ENCODE data around the gene ATRAID.

Gene ATRAID

DNA sequence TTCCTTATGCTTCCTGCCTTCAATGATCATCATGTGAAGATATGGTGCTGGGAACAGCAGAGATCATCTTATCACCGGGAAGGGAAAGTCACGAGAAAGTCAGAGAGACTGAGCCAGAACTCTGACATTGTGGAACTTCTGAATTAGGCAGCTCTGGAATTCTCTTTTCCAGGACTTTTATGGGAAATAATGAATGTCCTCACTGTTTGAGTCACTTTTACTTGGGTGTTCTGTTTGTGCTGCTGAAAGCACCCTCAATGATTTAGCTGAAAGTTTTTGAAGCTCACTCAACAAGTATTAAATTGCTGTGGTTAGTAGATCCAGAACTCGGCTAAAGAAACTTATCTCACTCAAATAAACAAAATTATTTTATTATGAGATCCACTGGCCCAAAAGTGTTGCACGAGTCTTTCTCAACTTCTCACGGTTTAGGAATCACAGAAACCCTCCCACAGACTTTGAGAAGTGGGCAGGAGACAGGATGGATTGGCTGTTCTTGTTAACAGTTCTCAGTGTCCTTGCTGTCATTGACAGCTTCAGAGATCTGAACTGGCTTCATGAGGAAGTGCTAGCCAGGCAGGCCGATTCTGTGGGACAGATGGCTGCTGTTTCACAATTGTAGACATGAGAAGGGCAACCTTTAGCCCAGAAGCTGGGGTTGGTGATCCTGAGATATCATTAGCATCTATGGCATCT is 26.4 kb upstream of the ATRAID start:
- no peaks in the 10 kb centered on the region for H3K36me3 ChIP-seq (ENCODE audit: insufficient read depth, low read length)
- no peaks in the 10 kb centered on the region for H3K4me1 ChIP-seq (ENCODE audit: insufficient read depth, low read length)
- no peak overlapping the region for H3K4me2 ChIP-seq (ENCODE audit: insufficient read depth, low read length)
- no peak overlapping the region for H2AFZ ChIP-seq (ENCODE audit: low read depth, low read length)
- H3K79me2 ChIP-seq (ENCODE audit: insufficient read depth, low read length) = no peaks in the 10 kb centered on the region
- no peaks in the 10 kb centered on the region for H3K9me3 ChIP-seq (ENCODE audit: insufficient read depth, low read length, severe bottlenecking)
- ATAC-seq (ENCODE audit: insufficient read depth, low read depth) (no peak), DNase-seq (no peak)
- no peak overlapping the region for H3K4me3 ChIP-seq (ENCODE audit: low read depth in 1 of 2, low read length in 2 of 2)
- H3K9ac ChIP-seq (ENCODE audit: low read depth, low read length) = no peak overlapping the region
- no peaks in the 10 kb centered on the region for H4K20me1 ChIP-seq (ENCODE audit: insufficient read depth, low read length)
- TF ChIP-seq, protein P1, sequence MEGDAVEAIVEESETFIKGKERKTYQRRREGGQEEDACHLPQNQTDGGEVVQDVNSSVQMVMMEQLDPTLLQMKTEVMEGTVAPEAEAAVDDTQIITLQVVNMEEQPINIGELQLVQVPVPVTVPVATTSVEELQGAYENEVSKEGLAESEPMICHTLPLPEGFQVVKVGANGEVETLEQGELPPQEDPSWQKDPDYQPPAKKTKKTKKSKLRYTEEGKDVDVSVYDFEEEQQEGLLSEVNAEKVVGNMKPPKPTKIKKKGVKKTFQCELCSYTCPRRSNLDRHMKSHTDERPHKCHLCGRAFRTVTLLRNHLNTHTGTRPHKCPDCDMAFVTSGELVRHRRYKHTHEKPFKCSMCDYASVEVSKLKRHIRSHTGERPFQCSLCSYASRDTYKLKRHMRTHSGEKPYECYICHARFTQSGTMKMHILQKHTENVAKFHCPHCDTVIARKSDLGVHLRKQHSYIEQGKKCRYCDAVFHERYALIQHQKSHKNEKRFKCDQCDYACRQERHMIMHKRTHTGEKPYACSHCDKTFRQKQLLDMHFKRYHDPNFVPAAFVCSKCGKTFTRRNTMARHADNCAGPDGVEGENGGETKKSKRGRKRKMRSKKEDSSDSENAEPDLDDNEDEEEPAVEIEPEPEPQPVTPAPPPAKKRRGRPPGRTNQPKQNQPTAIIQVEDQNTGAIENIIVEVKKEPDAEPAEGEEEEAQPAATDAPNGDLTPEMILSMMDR (IDR thresholded peaks at IDR 0.05; ENCODE audit: borderline replicate concordance, extremely low read depth, low read length, poor library complexity, severe bottlenecking) = no peak
- no peak for TF ChIP-seq EZH2 (IDR thresholded peaks at IDR 0.05; ENCODE audit: borderline replicate concordance, low read depth, low read length, severe bottlenecking)
- H3K27ac ChIP-seq (ENCODE audit: low read length) = no peak overlapping the region
- H3K27me3 ChIP-seq (ENCODE audit: insufficient read depth, low read length, poor library complexity) = peaks cover 13% of the 10 kb centered on the region

DNA sequence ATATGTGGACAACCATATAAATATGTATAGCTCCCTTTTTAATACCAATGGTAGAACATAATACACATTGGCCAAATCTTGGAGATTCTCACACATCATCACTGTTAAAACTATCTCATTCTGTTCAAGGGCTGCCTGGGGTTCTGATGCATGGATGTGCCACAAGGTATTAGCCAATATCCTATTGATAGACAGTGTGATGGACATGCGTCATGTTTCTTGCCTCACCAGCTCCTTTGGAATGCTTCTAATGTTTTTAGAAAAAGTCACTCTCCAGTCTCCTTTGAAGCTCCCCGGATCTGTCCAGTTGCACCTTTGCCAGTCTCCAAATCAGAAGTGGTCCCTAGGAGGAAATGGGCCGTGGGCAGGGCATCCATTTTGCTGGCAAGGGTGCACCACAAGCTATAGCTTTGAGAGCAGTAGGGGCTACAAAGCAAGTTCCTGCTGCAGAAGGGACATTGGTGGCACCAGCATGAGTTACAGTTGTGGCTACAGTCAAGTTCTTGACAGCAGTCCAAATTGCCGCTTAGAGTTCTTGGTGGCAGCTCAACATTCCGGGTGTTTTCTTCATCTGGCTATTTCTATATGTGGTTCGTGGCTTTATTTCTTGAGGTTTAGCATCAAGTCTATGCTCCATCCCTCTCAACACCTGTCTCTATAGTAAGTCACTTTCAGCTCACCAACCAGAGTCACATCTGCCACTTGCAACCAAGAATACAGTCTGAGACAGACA is 25.1 kb upstream of the ATRAID start:
- no peak for DNase-seq
- TF ChIP-seq, protein P1 (IDR thresholded peaks at IDR 0.05; ENCODE audit: borderline replicate concordance, extremely low read depth, low read length, poor library complexity, severe bottlenecking) = no peak
- no peak for TF ChIP-seq EZH2 (IDR thresholded peaks at IDR 0.05; ENCODE audit: borderline replicate concordance, low read depth, low read length, severe bottlenecking)
- no peaks in the 10 kb centered on the region for H3K4me1 ChIP-seq (ENCODE audit: insufficient read depth, low read length)
- no peak overlapping the region for H2AFZ ChIP-seq (ENCODE audit: low read depth, low read length)
- no peak overlapping the region for H3K4me2 ChIP-seq (ENCODE audit: insufficient read depth, low read length)
- H3K27ac ChIP-seq (ENCODE audit: low read length) = no peak overlapping the region
- no peak overlapping the region for H3K4me3 ChIP-seq (ENCODE audit: low read depth in 1 of 2, low read length in 2 of 2)
- H3K27me3 ChIP-seq (ENCODE audit: insufficient read depth, low read length, poor library complexity) = peaks cover 8% of the 10 kb centered on the region
- H4K20me1 ChIP-seq (ENCODE audit: insufficient read depth, low read length) = no peaks in the 10 kb centered on the region
- H3K9ac ChIP-seq (ENCODE audit: low read depth, low read length) = no peak overlapping the region
- H3K36me3 ChIP-seq (ENCODE audit: insufficient read depth, low read length) = no peaks in the 10 kb centered on the region
- no peaks in the 10 kb centered on the region for H3K9me3 ChIP-seq (ENCODE audit: insufficient read depth, low read length, severe bottlenecking)
- peak; percentile 21; the same call in 1 of the 3 replicates for ATAC-seq (ENCODE audit: insufficient read depth, low read depth)
- H3K79me2 ChIP-seq (ENCODE audit: insufficient read depth, low read length) = no peaks in the 10 kb centered on the region

DNA sequence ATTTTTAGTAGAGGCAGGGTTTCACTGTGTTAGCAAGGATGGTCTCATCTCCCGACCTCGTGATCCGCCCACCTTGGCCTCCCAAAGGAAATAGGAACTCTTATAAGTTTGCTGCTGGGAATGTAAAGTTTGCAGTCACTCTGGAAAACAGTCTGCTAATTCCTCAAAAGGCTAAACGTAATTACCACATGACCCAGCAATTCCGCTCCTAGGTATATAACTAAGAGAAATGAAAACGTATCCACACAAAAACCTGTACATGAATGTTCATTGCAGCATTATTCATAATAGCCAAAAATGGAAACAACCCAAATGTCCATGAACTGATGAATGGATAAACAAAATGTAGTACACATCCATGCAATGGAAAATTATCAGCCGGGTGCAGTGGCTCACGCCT is 21.9 kb upstream of the ATRAID start:
- no peak for TF ChIP-seq EZH2 (IDR thresholded peaks at IDR 0.05; ENCODE audit: borderline replicate concordance, low read depth, low read length, severe bottlenecking)
- TF ChIP-seq, protein P1 (IDR thresholded peaks at IDR 0.05; ENCODE audit: borderline replicate concordance, extremely low read depth, low read length, poor library complexity, severe bottlenecking) = no peak
- Histone ChIP-seq H3K27me3 (ENCODE audit: insufficient read depth, low read length, poor library complexity) (peaks cover 3% of the 10 kb centered on the region), H3K4me1 (ENCODE audit: insufficient read depth, low read length) (no peaks in the 10 kb centered on the region), H3K79me2 (ENCODE audit: insufficient read depth, low read length) (no peaks in the 10 kb centered on the region), H3K9me3 (ENCODE audit: insufficient read depth, low read length, severe bottlenecking) (no peaks in the 10 kb centered on the region), H3K4me3 (ENCODE audit: low read depth in 1 of 2, low read length in 2 of 2) (no peak overlapping the region), H2AFZ (ENCODE audit: low read depth, low read length) (no peak overlapping the region), H3K4me2 (ENCODE audit: insufficient read depth, low read length) (no peak overlapping the region), H3K27ac (ENCODE audit: low read length) (no peak overlapping the region), H3K9ac (ENCODE audit: low read depth, low read length) (no peak overlapping the region), H4K20me1 (ENCODE audit: insufficient read depth, low read length) (no peaks in the 10 kb centered on the region), H3K36me3 (ENCODE audit: insufficient read depth, low read length) (no peaks in the 10 kb centered on the region)
- DNase-seq (no peak), ATAC-seq (ENCODE audit: insufficient read depth, low read depth) (no peak)
